Measurements from ENCODE around the gene SMARCAL1. TPM values are rescaled to one million over a fixed set of nuclear protein-coding genes. Genes with fewer than 3 reads are reported as not detected.

Gene SMARCAL1
- 10 to 100 TPM; 15.5 to 28.1 (median 23.4) TPM for polyA plus RNA-seq (ENCODE audit: low read depth in 6 of 6)

DNA sequence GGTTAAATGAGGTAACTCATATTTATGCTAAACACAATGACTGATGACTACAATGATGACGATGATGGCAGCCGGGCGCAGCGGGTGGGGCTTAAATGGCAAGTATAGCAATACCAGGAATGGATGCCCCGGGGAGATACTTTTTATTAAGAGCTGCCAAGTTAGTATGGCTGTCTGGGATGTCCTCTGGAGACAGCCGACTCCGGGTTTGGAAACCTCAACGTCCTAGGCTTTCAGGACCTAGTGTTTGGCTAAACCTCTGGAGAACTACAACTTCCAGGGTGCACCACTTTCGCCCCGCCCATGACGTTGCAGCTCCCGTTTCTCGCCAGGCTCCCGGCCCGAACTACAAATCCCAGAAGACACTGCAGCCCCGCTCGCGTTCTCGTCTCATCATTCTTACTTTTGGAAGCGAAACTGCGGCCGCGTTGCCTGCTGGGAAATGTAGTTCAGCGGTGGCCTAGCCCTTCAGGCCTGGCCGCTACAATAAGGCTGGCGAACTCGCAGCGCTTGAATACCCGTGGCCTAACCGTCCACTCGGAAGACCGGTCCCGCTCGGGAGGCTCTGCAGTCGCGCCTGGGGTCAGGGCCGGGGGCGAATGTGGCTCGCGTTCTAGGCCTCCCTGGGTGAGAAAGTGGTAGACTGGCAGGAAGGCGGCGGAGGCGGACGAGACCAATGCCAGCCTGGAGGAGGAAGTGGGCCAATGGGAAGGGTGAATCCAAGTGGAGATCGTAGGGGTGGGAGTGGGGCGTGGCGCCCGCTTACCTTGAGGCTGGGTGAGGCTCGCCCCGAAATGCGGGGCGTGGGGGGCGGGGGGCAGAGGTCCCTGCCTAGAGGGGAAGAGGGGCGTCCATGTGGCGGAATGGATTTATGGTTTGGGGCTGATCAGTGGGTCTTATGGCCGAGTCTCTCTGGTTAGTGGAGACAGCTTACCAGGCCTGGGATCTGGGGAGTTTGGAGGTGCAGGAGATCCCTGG is at the start of gene SMARCAL1:
SMARCAL1 (plus strand) TSS at position 463 of the 978 bp plus-strand sequence. CDS start 2,221 bp downstream, outside the sequence.
- ATAC-seq (ENCODE audit: low read depth in 2 of 2) (peak; percentile 93 to 94), DNase-seq (peak; percentile 97)
- H3K27ac Mint-ChIP-seq, result peak within 1 kb of the TSS; percentile 84 to 98 (median 96)
- H3K4me1 Mint-ChIP-seq, result peaks cover 17 to 27% (median 20%) of the 10 kb centered on the region in 3 donors
- peaks cover 0 to 3% of the 10 kb centered on the region in 2 donors for H3K36me3 Mint-ChIP-seq
- peak within 1 kb of the TSS; percentile 96 to 99 (median 98) for H3K4me3 Mint-ChIP-seq
- H3K27me3 Mint-ChIP-seq, result peaks cover 6 to 14% (median 11%) of the 10 kb centered on the region in 3 donors
- H3K9me3 Mint-ChIP-seq, result no peaks in the 10 kb centered on the region

DNA sequence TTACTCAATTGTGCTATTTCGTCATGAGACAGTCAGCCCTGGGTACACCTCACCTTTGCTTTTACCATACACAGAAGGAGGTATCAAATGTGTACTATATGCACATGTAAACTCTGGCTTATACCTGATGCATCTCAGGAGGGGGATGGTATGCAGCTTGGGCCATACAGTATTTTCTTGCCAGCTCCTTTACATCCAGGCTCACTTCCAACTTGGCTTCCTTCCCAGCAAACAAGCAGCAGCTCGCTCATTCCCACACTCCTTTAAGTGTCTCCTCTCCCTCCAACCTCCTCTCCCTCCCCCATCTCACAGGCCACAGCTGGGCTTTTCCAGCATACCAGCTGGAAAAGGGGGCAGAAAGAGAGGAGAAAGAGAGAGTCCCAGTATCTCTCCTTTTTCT is 49.6 kb upstream of the SMARCAL1 start:
- Mint-ChIP-seq H3K4me1 (no peaks in the 10 kb centered on the region), H3K27ac (no peak overlapping the region), H3K4me3 (no peak overlapping the region), H3K9me3 (peaks cover 0 to 3% (median 0%) of the 10 kb centered on the region in 7 donors), H3K27me3 (peaks cover 70 to 87% (median 77%) of the 10 kb centered on the region in 3 donors), H3K36me3 (no peaks in the 10 kb centered on the region)
- DNase-seq, result no peak
- ATAC-seq (ENCODE audit: low read depth in 2 of 2), result no peak

DNA sequence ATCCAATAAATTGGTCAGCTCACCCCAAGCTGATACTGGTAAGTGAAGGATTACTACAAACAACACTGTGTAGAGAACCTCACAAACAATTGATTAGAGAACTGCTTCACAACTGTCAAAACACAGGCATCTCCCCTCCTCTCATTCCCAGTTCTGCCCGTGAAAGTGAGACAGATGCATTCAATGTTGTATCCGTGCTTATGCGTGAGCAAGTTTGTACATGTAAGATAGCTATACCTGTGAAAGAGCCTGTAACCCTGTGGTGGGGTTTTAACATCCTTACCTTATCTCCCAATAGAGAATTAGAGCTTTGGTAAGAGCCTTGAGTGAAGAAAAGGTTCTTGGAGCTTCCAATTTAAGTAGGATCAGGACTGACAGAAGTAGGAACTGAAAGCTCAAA is 49.1 kb upstream of the SMARCAL1 start:
- Mint-ChIP-seq H3K36me3 (no peaks in the 10 kb centered on the region), H3K4me1 (no peaks in the 10 kb centered on the region), H3K9me3 (peaks cover 0 to 3% (median 0%) of the 10 kb centered on the region in 7 donors), H3K4me3 (no peak overlapping the region), H3K27me3 (peaks cover 73 to 89% (median 78%) of the 10 kb centered on the region in 3 donors), H3K27ac (no peak overlapping the region)
- no peak for ATAC-seq (ENCODE audit: low read depth in 2 of 2)
- DNase-seq, result no peak

DNA sequence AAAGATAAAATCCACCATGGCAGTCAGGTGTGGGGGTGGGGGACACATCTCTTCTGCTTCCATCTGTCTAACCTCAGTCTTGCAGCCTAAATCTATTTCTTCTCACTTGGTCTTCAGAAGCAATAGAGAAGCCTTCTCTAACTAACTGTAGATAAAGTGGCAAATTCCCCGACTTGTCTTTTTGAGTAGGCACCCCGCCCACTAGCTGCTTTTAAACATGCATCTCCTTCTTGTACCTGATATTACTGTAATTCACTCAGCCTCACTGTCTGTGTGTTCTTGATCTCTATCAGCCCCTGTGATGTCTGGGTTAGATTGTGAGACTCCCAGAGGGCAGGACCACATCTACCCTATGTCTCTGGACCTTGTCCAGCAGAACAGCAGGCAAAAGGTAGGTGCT is 46.8 kb upstream of the SMARCAL1 start:
- Mint-ChIP-seq H3K36me3 (peaks cover 0 to 3% of the 10 kb centered on the region in 2 donors), H3K4me1 (peaks cover 1 to 2% (median 1%) of the 10 kb centered on the region in 3 donors), H3K9me3 (no peaks in the 10 kb centered on the region), H3K4me3 (no peak overlapping the region), H3K27ac (no peak overlapping the region), H3K27me3 (peaks cover 72 to 89% (median 83%) of the 10 kb centered on the region in 3 donors)
- no peak for ATAC-seq (ENCODE audit: low read depth in 2 of 2)
- DNase-seq, result no peak

DNA sequence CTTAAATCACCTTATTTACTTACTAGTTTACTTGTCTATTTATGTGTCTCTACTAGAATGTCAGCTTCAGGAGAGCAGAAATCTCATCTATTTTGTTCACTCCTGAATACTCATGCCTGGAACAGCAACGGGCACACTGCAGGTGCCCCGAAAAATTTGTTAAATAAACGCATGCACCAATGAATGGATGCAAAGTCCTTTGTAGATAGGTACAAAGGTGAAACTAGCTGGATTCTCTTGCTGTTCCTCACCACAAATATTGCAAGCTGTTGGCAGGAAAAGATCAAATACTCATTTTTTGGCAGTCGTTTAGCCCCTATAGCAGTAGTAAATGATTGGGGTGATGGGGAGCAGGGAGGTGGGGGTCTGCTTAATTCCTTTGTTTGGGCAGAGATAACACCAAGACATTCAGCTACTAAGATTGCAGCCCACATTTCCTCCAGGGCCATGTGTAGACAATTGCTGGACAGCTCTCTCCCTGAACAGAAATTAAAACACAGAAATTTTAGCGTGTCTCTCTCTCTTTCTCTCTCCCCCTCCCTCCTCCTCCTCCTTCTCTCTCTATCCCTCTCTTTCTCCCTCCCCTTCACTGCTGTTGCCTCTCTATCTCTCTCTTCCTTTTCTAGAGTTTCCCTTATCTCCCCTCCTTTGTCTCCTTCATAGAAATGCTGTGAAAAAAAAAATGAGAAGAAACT is 45.4 kb upstream of the SMARCAL1 start:
- H3K4me1 Mint-ChIP-seq, result peaks cover 8 to 9% (median 8%) of the 10 kb centered on the region in 3 donors
- ATAC-seq (ENCODE audit: low read depth in 2 of 2), result no peak
- peaks cover 69 to 88% (median 84%) of the 10 kb centered on the region in 3 donors for H3K27me3 Mint-ChIP-seq
- DNase-seq, result no peak
- no peak overlapping the region for H3K4me3 Mint-ChIP-seq
- H3K36me3 Mint-ChIP-seq, result peaks cover 0 to 10% of the 10 kb centered on the region in 2 donors
- peaks cover 0 to 1% (median 0%) of the 10 kb centered on the region in 7 donors for H3K9me3 Mint-ChIP-seq
- no peak overlapping the region for H3K27ac Mint-ChIP-seq

DNA sequence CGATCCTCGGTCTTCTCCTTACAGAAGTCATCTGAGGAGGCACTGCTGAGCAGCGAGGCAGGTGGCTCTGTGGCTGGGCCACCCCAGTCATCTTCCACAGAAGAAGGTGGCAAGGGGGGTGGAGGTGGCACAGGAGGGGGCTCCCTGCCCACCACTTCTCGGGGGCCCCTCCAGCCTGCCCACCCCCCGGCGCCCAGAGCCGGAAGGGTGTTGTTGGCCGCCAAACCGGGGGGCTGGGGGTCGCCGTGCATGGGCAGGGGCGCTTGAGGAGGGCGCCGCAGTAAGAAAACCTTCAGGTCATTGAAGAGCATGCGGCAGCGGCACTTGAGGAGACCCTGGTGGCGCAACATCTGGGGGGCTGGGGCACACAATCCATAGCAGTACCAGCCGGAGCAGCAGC is 42.5 kb upstream of the SMARCAL1 start:
- H3K4me1 Mint-ChIP-seq, result peaks cover 8 to 16% (median 14%) of the 10 kb centered on the region in 3 donors
- H3K27ac Mint-ChIP-seq, result peak overlapping the region in 1 of 6 donors; percentile 58
- H3K27me3 Mint-ChIP-seq, result peaks cover 73 to 95% (median 91%) of the 10 kb centered on the region in 3 donors
- DNase-seq (no peak), ATAC-seq (ENCODE audit: low read depth in 2 of 2) (no peak)
- H3K36me3 Mint-ChIP-seq, result peaks cover 0 to 15% of the 10 kb centered on the region in 2 donors
- peaks cover 0 to 7% (median 4%) of the 10 kb centered on the region in 7 donors for H3K9me3 Mint-ChIP-seq
- peak overlapping the region in 1 of 8 donors; percentile 75 for H3K4me3 Mint-ChIP-seq

DNA sequence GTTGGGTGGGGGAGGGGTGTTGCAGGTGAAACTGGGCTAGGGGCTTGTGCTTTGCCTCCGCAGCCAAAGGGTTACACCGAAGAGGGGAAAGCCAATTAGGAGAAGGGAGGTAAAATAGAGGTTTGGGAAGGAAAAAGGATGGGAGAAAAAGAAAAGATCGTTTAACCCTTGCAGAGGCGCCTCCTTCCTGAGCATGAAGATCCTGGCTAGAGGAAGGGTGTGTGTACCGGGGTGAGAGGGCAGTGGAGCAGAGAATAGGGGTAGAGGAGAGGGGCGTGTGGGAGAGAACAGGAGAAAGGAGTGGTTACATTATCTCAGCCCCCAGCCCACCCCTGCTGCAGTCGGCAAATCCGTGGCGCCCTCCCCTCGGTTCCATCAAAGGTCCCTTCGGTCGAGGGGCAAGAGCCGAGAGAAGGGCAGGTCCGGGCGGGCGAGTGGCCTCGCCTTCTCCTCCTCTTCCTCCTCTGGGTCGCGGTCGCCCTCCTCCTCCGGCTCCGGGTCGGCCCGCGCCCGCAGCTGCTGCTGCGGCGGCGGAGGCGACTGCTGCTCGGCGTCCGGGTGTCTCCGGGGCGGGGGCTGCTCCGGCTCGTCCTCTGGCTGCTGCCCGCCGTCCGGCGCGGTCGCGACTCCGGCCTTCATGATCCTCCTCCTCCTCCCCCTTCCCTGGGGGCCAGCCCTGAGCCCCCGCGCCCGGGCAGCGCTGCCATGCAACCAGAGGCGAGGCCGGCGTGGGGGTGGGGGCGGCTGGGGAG is 41.1 kb upstream of the SMARCAL1 start:
- Mint-ChIP-seq H3K27ac (no peak overlapping the region), H3K4me1 (peaks cover 8 to 16% (median 14%) of the 10 kb centered on the region in 3 donors), H3K9me3 (peaks cover 0 to 8% (median 4%) of the 10 kb centered on the region in 7 donors), H3K4me3 (peak overlapping the region in 6 of 8 donors; percentile 40 to 85 (median 54)), H3K36me3 (peaks cover 0 to 15% of the 10 kb centered on the region in 2 donors), H3K27me3 (peaks cover 71 to 95% (median 86%) of the 10 kb centered on the region in 3 donors)
- DNase-seq (no peak), ATAC-seq (ENCODE audit: low read depth in 2 of 2) (no peak)

DNA sequence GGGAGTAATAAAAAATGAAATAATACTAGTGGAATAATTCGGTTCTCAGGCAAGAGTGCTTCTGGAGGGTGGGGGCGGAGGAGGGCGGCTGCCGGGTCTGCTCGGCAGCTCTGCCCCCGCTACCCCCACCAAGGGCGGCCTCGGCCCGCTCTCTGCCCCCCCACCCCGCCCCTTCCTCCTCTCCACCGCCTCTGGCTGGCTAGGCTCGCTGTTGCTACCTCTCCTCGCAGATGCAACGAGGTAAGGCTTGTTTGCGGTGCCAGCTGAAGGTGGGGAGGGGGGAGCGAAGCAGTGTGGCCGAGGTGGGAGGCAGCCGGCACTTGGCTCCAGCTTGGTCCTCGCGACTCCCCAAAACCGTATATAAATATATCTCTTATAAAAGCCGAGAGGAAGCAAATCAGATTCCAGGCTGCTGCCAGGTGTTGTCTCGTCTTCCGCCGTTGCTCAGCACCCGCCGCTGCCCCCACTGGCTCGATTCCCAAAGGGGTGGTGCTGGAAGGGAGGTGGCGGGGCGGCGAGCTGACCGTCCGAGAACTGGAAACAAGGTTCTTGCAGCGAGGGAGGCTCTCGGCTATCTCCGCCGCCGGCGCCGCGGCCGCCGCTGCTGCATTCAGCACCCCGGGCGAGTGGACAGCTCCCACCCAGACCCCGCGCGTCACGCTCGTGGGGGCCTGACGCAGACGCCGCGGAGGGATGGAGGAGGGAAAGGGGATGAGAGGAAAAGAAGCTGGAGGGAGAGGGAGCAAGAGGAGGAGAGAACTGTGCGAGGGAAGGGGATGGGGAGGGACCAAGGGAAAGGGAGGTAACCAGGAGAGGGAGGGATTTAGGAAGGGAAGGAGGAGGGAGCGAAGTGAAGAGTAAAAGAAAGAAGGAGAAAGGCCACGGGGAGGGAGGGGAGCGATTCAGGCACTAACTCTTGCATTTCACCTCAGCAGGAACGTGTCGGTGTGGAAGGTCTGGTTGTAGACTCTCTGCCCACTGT is 40.3 kb upstream of the SMARCAL1 start, which contains the start of gene MARCHF4:
MARCHF4 (minus strand) TSS at position 763 of the 982 bp plus-strand sequence. CDS start 2,223 bp downstream, outside the sequence.
- Mint-ChIP-seq H3K4me1 (peaks cover 8 to 16% (median 14%) of the 10 kb centered on the region in 3 donors), H3K9me3 (peaks cover 0 to 8% (median 4%) of the 10 kb centered on the region in 7 donors), H3K4me3 (peak within 1 kb of the TSS in 4 of 8 donors; percentile 14 to 63 (median 16)), H3K27me3 (peaks cover 65 to 90% (median 80%) of the 10 kb centered on the region in 3 donors), H3K36me3 (peaks cover 0 to 15% of the 10 kb centered on the region in 2 donors), H3K27ac (no peak within 1 kb of the TSS)
- ATAC-seq (ENCODE audit: low read depth in 2 of 2), result peak; percentile 46 to 47
- peak; percentile 26 for DNase-seq

DNA sequence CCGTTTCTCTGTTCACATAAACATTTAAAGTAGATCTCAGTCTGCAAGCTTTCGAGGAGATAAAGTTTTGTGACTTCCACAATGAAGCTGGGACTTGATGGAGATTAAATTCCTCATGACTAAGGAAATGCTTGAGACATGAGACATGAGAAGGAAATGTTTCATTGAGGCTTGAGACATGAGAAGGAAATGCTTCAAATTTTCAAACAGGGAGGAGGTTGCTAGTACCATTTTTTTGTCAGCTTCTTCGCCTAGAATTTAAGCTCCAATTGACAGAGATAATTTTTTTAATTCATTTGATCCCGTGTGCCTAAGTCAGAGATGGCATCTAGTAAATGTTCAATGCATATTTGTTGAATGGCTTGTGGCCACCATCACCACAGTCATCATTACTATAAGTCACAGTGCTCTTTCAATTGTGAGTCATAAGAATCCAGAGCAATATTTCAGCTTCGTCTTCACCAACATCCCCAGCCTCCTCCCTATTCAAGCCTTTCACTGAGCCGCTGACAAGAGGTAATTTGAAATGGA is 39.5 kb upstream of the SMARCAL1 start:
- H3K27ac Mint-ChIP-seq, result no peak overlapping the region
- ATAC-seq (ENCODE audit: low read depth in 2 of 2) (no peak), DNase-seq (no peak)
- H3K4me1 Mint-ChIP-seq, result peaks cover 8 to 16% (median 14%) of the 10 kb centered on the region in 3 donors
- H3K36me3 Mint-ChIP-seq, result peaks cover 0 to 15% of the 10 kb centered on the region in 2 donors
- peak overlapping the region in 2 of 8 donors; percentile 14 to 23 for H3K4me3 Mint-ChIP-seq
- peaks cover 61 to 90% (median 80%) of the 10 kb centered on the region in 3 donors for H3K27me3 Mint-ChIP-seq
- H3K9me3 Mint-ChIP-seq, result peaks cover 0 to 8% (median 5%) of the 10 kb centered on the region in 7 donors

DNA sequence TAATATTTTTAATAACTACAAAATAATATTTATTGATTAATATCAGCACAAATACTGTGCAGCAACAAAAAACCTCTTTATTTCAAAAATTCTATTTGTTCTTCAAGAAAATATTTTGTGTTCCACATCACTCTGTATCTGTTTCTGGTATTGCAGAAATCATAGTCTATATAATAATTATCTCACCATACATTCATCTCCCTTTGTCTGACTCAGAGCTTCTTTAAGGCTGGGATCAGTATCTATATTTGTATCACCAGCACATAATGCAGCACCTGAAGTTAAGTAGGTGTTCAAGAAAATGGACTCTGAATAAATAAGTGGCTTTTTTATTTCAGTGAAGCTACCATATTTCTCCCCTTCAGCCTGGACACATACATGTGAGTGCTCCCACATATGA is 38.4 kb upstream of the SMARCAL1 start:
- ATAC-seq (ENCODE audit: low read depth in 2 of 2), result no peak
- H3K4me1 Mint-ChIP-seq, result peaks cover 8 to 16% (median 14%) of the 10 kb centered on the region in 3 donors

DNA sequence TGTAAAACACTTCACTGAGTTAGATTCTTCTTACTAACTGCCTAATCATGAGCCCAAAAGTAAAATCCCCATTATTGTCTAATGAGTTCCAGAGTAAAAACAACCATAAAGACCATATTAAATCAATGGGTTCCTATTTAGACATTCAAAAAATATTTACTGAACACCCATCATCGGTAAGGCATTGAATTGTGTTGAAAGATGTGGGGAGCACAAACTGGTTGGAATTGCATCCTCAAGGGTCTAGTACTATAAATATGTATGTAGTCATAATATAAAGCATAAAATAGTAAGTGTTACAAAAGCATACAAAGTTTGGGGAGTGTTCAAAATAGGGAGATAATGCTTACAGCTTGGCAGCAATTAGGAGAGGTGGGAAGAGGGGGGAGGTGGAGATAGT is 37.0 kb upstream of the SMARCAL1 start:
- Mint-ChIP-seq H3K9me3 (peaks cover 0 to 8% (median 5%) of the 10 kb centered on the region in 7 donors), H3K4me1 (peaks cover 8 to 16% (median 14%) of the 10 kb centered on the region in 3 donors), H3K27ac (no peak overlapping the region), H3K27me3 (peaks cover 47 to 87% (median 63%) of the 10 kb centered on the region in 3 donors), H3K4me3 (no peak overlapping the region), H3K36me3 (peaks cover 0 to 14% of the 10 kb centered on the region in 2 donors)
- ATAC-seq (ENCODE audit: low read depth in 2 of 2) (no peak), DNase-seq (no peak)

More for the DNA sequence above, 38.4 kb upstream of the SMARCAL1 start:
- DNase-seq, result no peak
- Mint-ChIP-seq H3K36me3 (peaks cover 0 to 15% of the 10 kb centered on the region in 2 donors), H3K27ac (no peak overlapping the region), H3K27me3 (peaks cover 58 to 90% (median 71%) of the 10 kb centered on the region in 3 donors), H3K9me3 (peaks cover 0 to 8% (median 5%) of the 10 kb centered on the region in 7 donors), H3K4me3 (no peak overlapping the region)

Data from naive B cell (primary cell).